HUES48 (cell line): ENCODE results near the gene PARVG.

Experiments
- H3K27ac ChIP-seq: one replicate; pipeline ENCODE4 v1.7.0; 2013; ENCODE audit warnings: low read depth, low read length, inconsistent platforms
- H3K27me3 ChIP-seq: 2 replicates; pipeline ENCODE4 v1.6.1; 2013; ENCODE audit warnings: mild to moderate bottlenecking, low read length; ENCODE audit not compliant: control insufficient read depth, insufficient read depth
- H3K36me3 ChIP-seq: 2 replicates; pipeline ENCODE4 v1.6.1; 2013; ENCODE audit warnings: low read length; ENCODE audit not compliant: control insufficient read depth, insufficient read depth
- H3K4me1 ChIP-seq: 2 replicates; pipeline ENCODE4 v1.6.1; 2013; ENCODE audit warnings: mild to moderate bottlenecking, low read length; ENCODE audit not compliant: control insufficient read depth, insufficient read depth
- H3K4me3 ChIP-seq: 2 replicates; pipeline ENCODE4 v1.5.1; 2013; ENCODE audit warnings: mild to moderate bottlenecking, low read depth, low read length
- H3K9ac ChIP-seq: 2 replicates; pipeline ENCODE4 v1.6.1; 2013; ENCODE audit warnings: mild to moderate bottlenecking, low read depth, low read length, moderate library complexity
- H3K9me3 ChIP-seq: 2 replicates; pipeline ENCODE4 v1.6.1; 2013; ENCODE audit warnings: low read length; ENCODE audit not compliant: control insufficient read depth, insufficient read depth

The PARVG gene, protein sequence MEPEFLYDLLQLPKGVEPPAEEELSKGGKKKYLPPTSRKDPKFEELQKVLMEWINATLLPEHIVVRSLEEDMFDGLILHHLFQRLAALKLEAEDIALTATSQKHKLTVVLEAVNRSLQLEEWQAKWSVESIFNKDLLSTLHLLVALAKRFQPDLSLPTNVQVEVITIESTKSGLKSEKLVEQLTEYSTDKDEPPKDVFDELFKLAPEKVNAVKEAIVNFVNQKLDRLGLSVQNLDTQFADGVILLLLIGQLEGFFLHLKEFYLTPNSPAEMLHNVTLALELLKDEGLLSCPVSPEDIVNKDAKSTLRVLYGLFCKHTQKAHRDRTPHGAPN

DNA sequence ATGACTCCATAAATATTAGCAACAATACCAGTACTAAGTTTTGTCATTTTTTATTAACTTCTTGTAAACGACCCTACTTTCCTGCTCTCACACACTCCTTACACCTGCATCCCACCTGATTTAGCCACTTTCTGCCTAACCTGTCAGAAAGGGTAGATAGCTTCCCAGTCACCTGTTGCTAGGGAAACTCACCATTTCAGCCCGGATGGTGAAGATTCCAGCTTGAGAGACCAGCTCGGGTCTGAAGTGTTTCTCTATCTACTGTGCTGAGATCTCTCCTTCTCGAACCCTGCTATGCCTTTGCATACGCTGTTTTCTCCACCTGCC lies at the start of gene PARVG:
PARVG (plus strand) TSS at position 220 of the 327 bp plus-strand sequence. CDS start 2,405 bp downstream, outside the sequence.
- no peak within 1 kb of the TSS for H3K9ac ChIP-seq
- no peaks in the 10 kb centered on the region for H3K36me3 ChIP-seq
- H3K27me3 ChIP-seq, result no peaks in the 10 kb centered on the region; the same call in 1 of the 2 replicates
- peaks cover 6% of the 10 kb centered on the region; the same call in 1 of the 2 replicates for H3K4me1 ChIP-seq
- no peaks in the 10 kb centered on the region for H3K9me3 ChIP-seq
- H3K27ac ChIP-seq, result no peak within 1 kb of the TSS
- no peak within 1 kb of the TSS for H3K4me3 ChIP-seq

GRCh38 chr22:44131412-44131811 lies 49.3 kb upstream of the PARVG start:
- Histone ChIP-seq H3K9me3 (peaks cover 8% of the 10 kb centered on the region; the same call in 1 of the 2 replicates), H3K9ac (no peak overlapping the region), H3K36me3 (no peaks in the 10 kb centered on the region), H3K27me3 (no peaks in the 10 kb centered on the region), H3K4me1 (no peaks in the 10 kb centered on the region; the same call in 1 of the 2 replicates), H3K27ac (no peak overlapping the region), H3K4me3 (no peak overlapping the region)

GRCh38 chr22:44131989-44132685 lies 48.6 kb upstream of the PARVG start:
- Histone ChIP-seq H3K4me1 (no peaks in the 10 kb centered on the region; the same call in 1 of the 2 replicates), H3K36me3 (0 out of 2 replicates have a peak, but pooled peaks cover 4% of the 10 kb centered on the region), H3K4me3 (no peak overlapping the region), H3K27me3 (no peaks in the 10 kb centered on the region), H3K27ac (no peak overlapping the region), H3K9ac (no peak overlapping the region), H3K9me3 (peaks cover 5% of the 10 kb centered on the region)

GRCh38 chr22:44132724-44133123 lies 48.0 kb upstream of the PARVG start:
- peaks cover 7% of the 10 kb centered on the region for H3K9me3 ChIP-seq
- no peak overlapping the region for H3K27ac ChIP-seq
- H3K4me3 ChIP-seq, result no peak overlapping the region

DNA sequence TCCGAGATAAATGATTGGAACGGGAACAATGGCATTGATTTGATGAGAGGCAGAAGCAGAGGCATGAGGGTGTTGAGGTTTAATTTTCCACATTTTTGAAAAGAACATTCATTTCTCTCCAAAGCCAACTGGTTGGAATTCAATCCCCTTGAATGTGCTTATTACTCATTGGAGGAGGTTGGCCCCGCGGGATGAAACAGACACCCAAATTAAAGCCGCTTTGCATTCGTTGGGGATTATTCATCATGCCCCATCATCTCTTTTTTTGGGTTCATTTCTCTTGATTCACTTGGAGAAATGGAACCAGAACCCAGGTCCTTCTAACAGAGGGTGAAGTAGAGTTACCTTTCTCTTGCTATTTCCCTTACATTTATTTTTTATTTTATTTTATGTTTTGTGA lies 47.6 kb upstream of the PARVG start:
- Histone ChIP-seq H3K4me1 (no peaks in the 10 kb centered on the region; the same call in 1 of the 2 replicates), H3K27ac (no peak overlapping the region), H3K36me3 (0 out of 2 replicates have a peak, but pooled peaks cover 4% of the 10 kb centered on the region), H3K9me3 (peaks cover 7% of the 10 kb centered on the region), H3K9ac (no peak overlapping the region), H3K27me3 (no peaks in the 10 kb centered on the region), H3K4me3 (no peak overlapping the region)

More at GRCh38 chr22:44132724-44133123, 48.0 kb upstream of the PARVG start:
- Histone ChIP-seq H3K4me1 (no peaks in the 10 kb centered on the region; the same call in 1 of the 2 replicates), H3K9ac (no peak overlapping the region), H3K36me3 (0 out of 2 replicates have a peak, but pooled peaks cover 4% of the 10 kb centered on the region), H3K27me3 (no peaks in the 10 kb centered on the region)

- Histone ChIP-seq H3K4me1 (no peaks in the 10 kb centered on the region; the same call in 1 of the 2 replicates), H3K36me3 (0 out of 2 replicates have a peak, but pooled peaks cover 4% of the 10 kb centered on the region), H3K9me3 (peaks cover 7% of the 10 kb centered on the region), H3K9ac (no peak overlapping the region), H3K27me3 (no peaks in the 10 kb centered on the region), H3K27ac (no peak overlapping the region), H3K4me3 (no peak overlapping the region)
These were observed 46.7 kb upstream of the PARVG start for GRCh38 chr22:44133901-44134571.

- H3K4me3 ChIP-seq, result no peak overlapping the region
- H3K27me3 ChIP-seq, result no peaks in the 10 kb centered on the region
- H3K27ac ChIP-seq, result no peak overlapping the region
- 0 out of 2 replicates have a peak, but pooled peaks cover 4% of the 10 kb centered on the region for H3K36me3 ChIP-seq
- H3K9ac ChIP-seq, result no peak overlapping the region
- H3K4me1 ChIP-seq, result no peaks in the 10 kb centered on the region; the same call in 1 of the 2 replicates
- peaks cover 7% of the 10 kb centered on the region for H3K9me3 ChIP-seq
These were observed 44.6 kb upstream of the PARVG start for GRCh38 chr22:44136112-44136511.

GRCh38 chr22:44136786-44137185 lies 43.9 kb upstream of the PARVG start:
- Histone ChIP-seq H3K36me3 (0 out of 2 replicates have a peak, but pooled peaks cover 4% of the 10 kb centered on the region), H3K27me3 (no peaks in the 10 kb centered on the region), H3K9me3 (peaks cover 7% of the 10 kb centered on the region), H3K27ac (no peak overlapping the region), H3K4me3 (no peak overlapping the region), H3K9ac (no peak overlapping the region), H3K4me1 (no peaks in the 10 kb centered on the region; the same call in 1 of the 2 replicates)

DNA sequence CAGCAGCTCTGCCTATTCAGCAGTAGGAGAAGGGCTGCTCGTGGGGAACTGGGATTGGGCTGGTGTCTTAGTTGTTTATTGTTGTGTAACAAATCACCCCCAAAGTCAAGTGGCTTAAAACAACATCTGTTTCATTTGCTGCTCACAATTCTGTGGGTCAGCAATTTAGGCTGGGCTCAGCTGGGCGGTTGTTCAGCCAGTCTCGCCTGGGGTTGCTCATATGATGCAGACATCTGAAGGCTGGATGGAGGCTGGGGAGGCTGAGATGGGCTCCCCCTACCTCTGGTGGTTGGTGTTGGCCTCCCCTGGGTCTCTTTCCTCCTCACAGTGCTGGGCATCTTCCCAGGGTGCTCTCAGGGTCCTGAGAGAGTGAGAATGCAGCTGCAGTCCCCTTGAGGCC lies 43.3 kb upstream of the PARVG start:
- Histone ChIP-seq H3K27ac (no peak overlapping the region), H3K4me3 (no peak overlapping the region), H3K36me3 (0 out of 2 replicates have a peak, but pooled peaks cover 4% of the 10 kb centered on the region), H3K27me3 (no peaks in the 10 kb centered on the region), H3K4me1 (no peaks in the 10 kb centered on the region; the same call in 1 of the 2 replicates), H3K9ac (no peak overlapping the region), H3K9me3 (peaks cover 7% of the 10 kb centered on the region)

DNA sequence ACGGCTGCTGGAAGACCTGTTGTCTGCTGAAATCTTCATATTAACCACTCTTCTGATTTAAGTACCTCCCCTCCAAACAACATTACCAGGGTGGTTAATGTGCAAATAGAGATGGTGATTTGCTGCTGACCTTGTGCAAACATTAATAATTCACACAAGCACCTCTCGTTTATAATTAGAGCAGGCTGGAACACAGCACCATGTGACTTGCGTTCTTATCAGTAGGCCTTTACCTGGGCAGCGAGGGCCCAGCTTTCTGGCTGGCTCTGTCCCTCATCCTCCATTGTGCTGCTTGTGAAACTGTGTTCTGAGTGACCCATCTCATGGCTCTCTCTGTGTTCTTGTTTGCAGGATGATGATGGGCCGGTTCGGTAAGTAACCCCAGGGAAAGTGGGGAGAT lies 41.0 kb upstream of the PARVG start:
- Histone ChIP-seq H3K9me3 (peaks cover 7% of the 10 kb centered on the region), H3K4me3 (no peak overlapping the region), H3K27ac (no peak overlapping the region), H3K4me1 (peaks cover 11% of the 10 kb centered on the region; the same call in 1 of the 2 replicates), H3K36me3 (0 out of 2 replicates have a peak, but pooled peaks cover 4% of the 10 kb centered on the region), H3K9ac (no peak overlapping the region), H3K27me3 (no peaks in the 10 kb centered on the region)
